UCSD-AML1 (cell line): ENCODE measurements around the gene HDGFL2.
"Not testable (repeated sequence)": the region's sequence is repeated elsewhere in the genome, so short reads cannot be mapped to it uniquely, and the experiment has no call there.

Experiments
- DNase-seq: peaks from one replicate; lab custom pipeline; 2025; ENCODE audit not compliant: unreplicated experiment; lab: John Stamatoyannopoulos, UW

HDGFL2 gene

DNA sequence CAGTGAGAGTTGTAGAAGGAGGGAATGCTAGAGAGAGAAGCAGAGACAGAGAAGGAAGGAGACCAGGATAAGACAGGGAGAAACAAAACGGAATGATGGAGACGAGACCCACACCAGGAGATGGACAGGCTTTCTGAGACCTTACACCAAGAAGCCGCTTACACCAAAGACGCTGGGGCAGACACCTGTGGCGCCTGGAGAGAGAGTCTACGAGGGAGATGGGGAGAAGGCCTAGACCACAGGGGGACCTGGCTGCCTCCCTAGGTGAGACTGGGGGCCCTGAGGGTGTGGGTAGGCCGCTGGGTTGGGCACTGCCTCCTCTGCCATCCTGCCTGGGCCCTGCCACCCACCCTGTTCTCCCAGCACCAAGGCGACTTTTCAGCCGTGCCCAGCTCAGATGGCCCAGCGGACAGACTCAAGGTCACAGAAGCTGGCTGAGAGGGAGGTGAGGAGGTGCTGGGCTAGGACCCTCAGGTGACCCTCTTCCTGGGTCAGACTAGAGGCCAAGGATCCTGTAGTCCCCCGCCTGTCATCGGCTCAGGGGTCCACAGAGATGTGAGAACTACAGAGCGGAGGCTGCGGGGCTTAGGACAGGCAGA is 57.9 kb downstream of the HDGFL2 start:
- no peak for DNase-seq

- no peak for DNase-seq
These were observed 59.6 kb downstream of the HDGFL2 start for GRCh38 chr19:4531562-4532165.

- DNase-seq, result no peak
These were observed 61.2 kb downstream of the HDGFL2 start for GRCh38 chr19:4533334-4533733.

GRCh38 chr19:4533835-4534424 is 61.8 kb downstream of the HDGFL2 start:
- DNase-seq, result no peak

DNA sequence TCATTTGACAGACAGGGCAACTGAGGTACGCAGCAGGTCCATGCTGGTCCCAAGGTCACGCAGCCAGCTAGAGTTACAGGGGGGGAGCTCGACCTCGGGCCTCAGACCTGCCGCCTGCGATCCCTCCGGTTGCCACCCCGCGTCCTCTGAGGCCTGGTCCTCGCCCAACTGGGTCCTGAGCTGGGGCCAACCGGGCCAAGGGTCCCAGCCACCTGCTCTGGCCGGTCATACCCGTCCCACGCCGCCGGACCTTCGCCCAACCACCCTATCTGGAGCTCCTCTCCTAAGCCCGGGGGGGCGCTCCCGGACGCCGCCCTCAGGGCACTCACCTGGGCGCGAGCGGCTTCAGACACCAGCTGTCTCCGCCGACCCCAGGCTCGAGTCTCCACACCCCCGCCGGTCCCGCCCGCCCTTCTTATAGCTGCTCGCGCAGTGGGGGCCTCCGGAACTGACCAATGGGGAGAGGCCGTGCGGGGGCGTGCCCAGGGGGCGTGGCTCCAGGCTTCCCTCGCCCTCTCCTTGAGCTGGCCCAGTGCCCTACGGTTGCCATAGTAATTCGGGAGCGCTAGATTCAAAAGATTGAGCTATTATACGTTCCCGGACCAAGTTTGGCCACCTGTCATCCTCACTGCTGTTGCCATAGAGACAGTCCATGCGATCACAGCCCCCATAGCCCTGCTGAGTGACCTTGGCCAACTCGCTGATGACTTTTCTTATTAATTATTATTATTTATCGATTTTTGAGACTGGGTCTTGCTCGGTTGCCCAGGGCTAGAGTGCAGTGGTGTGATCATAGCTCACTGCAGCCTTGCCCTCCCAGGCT is 63.0 kb downstream of the HDGFL2 start, which contains the start of gene PLIN5:
PLIN5 (minus strand) TSS at position 389 of the 823 bp plus-strand sequence. CDS start 1,150 bp downstream, outside the sequence.
- no peak for DNase-seq

DNA sequence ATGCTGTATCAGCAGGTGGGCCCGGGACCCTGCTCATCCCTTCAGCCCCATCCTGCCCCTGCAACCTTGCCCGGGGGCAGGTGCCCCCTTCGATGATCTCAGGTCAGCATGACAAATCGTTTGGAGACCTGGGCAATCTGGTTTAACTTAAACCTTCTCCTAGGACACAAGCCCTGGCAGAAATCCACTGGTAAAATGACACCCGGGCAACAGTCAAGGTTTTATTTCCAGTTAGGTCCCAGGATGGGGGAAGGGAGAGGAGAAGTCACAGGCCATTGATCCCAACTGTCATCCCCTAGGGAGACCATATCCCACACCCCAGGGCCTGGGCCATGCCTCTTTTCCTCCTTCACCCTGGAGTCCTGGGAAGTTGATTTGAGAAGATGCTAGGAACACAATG is 64.7 kb downstream of the HDGFL2 start:
- no peak for DNase-seq

- DNase-seq, result no peak
These were observed 66.0 kb downstream of the HDGFL2 start for GRCh38 chr19:4537953-4538600.

DNA sequence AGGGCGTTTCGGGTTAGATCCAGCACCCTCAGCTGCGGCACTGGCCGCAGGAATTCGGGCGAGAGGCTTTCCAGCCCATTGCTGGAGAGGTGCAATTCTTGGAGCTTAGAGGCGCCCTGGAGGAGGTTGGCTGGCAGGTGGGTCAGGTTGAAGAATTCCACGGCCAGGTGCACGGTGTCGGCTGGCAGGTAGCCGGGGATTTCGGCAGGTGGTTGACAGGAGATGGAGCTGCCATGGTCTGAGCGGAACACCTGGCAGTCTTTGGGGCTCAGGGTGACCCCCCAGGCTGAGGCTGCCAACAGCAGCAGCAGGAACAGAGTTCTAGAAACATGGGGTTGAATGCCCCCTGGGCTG is 66.5 kb downstream of the HDGFL2 start:
- no peak for DNase-seq

GRCh38 chr19:4539169-4539692 is 67.1 kb downstream of the HDGFL2 start:
- DNase-seq, result no peak

DNA sequence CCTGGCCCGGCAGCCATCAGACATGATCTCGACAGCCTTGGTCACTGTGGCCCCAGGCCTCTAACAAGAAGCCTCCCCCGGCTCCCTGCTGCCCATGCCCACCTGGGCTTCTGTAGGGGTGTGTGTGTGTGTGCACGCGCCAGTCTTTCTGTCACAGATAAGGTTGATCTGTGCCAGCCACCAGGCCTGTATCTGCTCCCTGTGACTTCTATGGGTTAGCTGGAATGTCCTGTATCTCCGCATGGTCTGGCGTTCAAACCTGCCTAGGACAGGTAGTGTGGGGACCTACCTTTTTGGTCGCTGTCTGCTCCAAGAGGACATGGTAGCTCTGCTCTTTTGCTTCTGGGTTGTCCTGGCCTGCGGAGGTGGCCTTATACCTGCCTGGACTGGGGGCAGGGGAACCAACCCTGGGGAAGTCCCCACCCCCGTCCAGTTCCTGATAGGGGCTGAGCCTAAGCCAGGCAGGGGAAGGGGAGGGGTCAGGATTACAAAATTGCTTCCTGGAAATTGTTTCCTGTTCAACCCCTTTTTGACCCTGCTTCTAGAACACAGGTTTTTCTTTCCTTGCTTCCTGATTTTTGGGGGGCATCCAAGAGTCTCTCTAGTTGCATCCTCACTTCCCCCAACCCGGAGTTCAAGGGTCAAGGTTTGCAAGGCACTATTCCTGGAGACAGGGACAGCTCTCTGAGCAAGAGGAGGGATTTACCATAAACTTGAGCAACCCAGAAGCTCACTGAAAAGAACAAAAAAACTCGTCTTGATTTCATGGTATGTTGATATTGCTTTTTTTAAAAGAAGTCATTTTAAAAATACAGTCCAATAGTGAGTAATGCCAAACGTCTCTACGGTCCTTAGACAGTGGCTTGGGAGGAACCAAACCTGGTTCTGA is 67.8 kb downstream of the HDGFL2 start, which contains the start of gene LRG1:
LRG1 (minus strand) TSS at position 344 of the 889 bp plus-strand sequence; CDS start at position 321, 23 bp downstream.
- DNase-seq, result peak; percentile 73

DNA sequence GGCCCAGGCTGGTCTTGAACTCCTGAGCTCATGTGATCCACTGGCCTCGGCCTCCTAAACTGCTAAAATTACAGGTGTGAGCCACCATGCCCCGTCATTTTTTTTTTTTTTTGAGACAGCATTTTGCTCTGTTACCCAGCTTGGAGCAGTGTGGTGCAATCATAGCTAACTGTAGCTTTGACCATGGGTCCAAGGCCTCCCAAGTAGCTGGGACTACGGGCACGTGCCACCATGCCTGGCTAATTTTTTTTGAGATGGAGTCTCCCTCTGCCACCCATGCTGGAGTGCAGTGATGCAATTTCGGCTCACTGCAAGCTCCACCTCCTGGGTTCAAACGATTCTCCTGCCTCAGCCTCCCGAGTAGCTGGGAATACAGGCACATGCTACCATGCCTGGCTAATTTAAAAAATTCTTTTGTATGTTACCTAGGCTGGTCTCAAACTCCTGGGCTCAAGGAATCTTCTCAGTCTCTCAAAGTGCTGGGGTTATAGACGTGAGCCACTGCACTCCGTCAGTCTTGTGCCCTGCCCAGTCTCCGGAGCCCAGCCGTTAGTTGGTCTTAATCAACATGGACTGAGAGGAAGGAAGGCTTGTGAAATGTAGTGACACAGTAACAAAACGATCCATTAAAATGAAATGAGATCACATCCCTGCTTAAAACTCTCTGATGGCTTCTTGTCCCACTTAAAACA is 69.2 kb downstream of the HDGFL2 start:
- DNase-seq, result no peak

GRCh38 chr19:4541806-4542145 is 69.7 kb downstream of the HDGFL2 start:
- DNase-seq, result not testable (repeated sequence)

GRCh38 chr19:4542896-4543841 is 71.1 kb downstream of the HDGFL2 start:
- DNase-seq, result no peak

DNA sequence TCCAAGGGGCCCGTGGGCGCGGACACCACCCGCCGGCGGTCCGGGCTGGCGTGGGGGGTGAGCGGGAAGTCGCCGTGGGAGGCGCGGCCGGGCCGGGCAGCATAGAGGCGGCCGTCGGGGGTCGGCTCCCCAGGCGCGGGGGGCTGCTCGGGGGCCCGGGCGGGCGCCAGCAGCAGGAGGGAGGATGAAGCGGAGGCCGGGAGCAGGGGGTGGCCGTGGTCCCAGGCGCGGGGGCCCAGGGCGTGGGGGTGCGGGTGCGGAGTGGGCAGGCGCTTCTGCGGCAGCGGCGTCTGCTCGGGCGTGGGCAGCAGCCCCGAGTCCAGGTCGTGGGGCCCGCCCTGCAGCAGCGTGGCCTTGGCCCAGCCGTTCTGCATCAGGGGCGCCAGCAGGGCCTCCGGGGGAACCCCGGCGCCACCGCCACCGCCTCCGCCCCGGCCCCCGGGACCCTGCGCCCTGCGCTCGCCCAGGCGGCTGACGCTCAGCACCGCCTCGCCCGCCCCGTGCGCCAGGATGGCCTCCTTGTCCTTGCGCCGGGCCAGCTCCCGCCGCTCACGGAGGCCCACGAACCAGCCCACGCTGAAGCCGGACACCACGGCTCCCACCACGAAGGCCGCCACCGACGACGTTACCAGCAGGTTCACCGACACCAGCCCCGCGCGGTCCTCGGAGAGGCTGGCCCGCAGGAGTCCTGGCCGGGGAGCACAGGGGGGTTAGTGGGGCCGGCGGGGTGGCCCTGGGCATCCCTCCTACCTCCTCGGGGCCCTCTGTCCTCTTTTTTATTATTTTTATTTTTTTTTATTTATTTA is 71.9 kb downstream of the HDGFL2 start:
- no peak for DNase-seq

DNA sequence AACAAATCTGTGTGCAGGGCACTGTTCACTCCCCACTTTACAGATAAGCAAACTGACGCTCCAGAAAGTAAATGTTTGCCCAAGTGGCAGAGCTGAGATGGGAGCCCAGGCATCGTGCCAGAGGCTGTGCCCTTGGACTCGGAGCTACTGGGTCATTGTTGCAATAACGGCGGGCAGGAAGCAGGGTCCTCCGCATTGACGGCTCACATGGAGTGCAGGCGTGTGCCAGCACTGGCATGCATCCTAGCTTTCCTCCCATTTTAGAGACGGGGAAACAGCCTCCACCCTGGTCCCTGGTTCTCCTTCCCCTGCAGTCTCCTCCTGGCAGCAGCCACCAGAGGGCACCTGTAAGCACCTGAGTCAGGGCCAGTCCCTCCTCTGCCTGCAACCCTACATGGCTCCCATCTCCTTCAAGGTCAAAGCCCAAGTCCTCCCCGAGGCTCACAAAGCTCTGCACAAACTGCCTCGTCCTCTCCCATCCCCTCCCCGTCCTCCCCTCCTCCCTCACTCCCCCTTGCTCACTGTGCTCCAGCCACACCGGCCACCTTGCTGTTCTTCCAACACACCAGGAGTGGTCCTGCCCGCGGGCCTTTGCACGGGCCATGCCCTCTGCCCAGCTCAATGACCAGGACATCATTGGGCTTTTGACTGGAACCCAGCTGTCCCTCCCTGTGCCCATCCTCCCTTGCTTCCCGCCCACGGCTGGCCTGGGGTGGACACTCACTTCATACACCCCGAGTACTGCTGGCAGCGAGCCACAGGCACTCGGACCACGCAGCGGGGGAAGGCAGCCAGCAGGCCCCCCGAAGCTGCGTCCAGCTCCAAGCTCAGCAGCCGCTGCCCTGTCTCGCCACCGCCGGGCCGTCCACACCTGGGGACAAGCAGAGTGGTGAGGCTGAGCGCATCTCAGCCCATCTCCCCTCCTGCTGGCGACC is 75.5 kb downstream of the HDGFL2 start:
- DNase-seq, result no peak

DNA sequence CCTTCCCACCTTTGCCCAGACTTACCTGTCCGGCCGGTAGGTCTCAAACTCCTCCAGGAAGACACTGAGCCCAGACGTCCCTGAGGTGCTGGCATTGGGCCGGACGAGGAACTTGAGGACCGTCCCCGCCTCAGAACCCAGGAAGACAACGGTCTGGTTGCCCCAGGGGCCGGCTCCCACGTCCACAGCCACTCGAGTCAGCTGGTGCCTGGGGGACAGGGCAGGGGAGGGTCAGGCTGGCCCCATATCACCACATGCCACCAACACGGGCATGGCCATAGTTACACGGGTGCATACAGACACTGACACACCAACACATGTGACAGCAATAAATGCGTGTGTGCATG is 76.1 kb downstream of the HDGFL2 start:
- no peak for DNase-seq

DNA sequence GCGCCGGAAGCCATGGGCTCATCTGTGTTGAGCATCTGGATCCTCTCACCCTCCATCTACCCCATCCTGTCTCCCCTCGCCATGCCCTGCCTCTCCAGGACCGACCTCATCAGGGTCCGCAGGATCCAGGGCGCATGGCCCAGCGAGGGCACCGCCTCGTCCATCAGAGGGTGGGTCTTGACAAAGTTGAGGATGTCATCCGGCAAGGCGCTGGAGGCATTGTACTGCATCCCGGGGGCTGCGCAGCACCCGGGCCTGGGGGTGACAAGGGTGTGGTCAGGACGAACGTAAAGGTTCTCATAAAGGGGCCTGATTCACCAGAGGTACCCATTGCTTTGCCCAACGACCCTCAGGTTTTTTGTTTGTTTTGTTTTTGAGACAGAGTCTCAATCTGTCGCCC is 77.9 kb downstream of the HDGFL2 start:
- DNase-seq, result no peak
